HEK293 (cell line): Measurements from ENCODE around the gene HTR6.
A peak's percentile ranks its signal among the peaks of the same experiment; 100 is the strongest.

Experiments used
- GLIS2 ChIP-seq: fragments of 450-650 bp; formaldehyde crosslinking; IDR thresholded peaks from 2 replicates; pipeline ENCODE4 v1.5.1; 2016; ENCODE audit warnings: missing biosample characterization, missing genetic modification characterization
- SP7 ChIP-seq: fragments of 450-650 bp; formaldehyde crosslinking; IDR thresholded peaks from 2 replicates; pipeline ENCODE4 v1.5.1; 2016; ENCODE audit warnings: missing biosample characterization, missing genetic modification characterization
- WT1 ChIP-seq: fragments of 450-650 bp; formaldehyde crosslinking; IDR thresholded peaks from 2 replicates; pipeline ENCODE4 v1.5.1; 2016; ENCODE audit warnings: missing biosample characterization, missing genetic modification characterization
- ZNF10 ChIP-seq: fragments of 450-650 bp; formaldehyde crosslinking; IDR thresholded peaks from 2 replicates; pipeline ENCODE4 v1.5.1; 2017; ENCODE audit warnings: missing biosample characterization, missing genetic modification characterization
- ZNF175 ChIP-seq: fragments of 450-650 bp; formaldehyde crosslinking; IDR thresholded peaks from 2 replicates; pipeline ENCODE4 v1.5.1; 2016; ENCODE audit warnings: missing biosample characterization, missing genetic modification characterization
- ZNF830 ChIP-seq: fragments of 450-650 bp; IDR thresholded peaks from 2 replicates; pipeline ENCODE4 v1.5.0; 2018; ENCODE audit warnings: missing biosample characterization, missing genetic modification characterization, low read depth, mild to moderate bottlenecking, moderate library complexity
- TF ChIP-seq, protein P1 (sequence below): fragments of 450-650 bp; formaldehyde crosslinking; IDR thresholded peaks from 2 replicates; pipeline ENCODE4 v1.5.1; 2016; ENCODE audit warnings: missing biosample characterization, missing genetic modification characterization
- TF ChIP-seq, protein P2 (sequence below): fragments of 450-650 bp; formaldehyde crosslinking; IDR thresholded peaks from 2 replicates; pipeline ENCODE4 v1.5.1; 2016; ENCODE audit warnings: missing biosample characterization, missing genetic modification characterization

DNA sequence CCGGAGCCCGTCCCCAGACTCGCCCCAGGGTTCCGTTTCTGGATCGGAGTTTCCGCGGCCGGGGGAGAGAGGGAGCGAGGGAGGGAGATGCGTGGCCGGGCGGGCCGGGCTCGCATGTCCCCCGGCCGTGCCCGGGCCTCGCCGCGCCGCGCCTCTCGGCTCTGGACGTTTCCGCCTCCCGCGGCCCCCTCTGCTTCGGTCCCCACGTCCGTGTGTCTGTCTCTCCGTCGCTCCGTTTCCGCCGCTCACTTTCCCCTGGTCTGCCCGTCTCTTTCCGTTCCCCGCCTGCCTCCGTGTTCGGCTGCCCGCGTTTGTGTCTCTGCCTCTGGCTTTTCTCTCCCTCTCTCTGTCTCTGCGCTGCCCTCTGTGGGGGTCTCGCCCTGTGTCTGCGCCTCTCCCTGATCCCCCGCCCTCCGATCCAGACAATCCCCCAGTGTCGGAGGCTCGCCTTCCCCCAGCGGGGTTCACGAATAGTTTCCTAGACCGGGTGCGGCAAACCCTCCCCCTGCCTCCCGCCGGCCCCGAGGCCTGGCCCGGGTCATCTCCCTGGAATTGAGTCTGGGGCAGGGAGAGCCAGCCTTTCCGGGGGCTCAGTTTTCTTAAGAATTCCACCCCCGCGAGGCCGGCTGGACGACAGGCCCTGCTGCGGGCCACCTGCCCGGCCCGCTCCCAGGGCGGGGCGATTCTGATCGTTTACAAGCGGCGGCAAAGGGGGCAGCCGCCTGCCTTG is 19.8 kb upstream of the HTR6 start:
- TF ChIP-seq, protein P1, sequence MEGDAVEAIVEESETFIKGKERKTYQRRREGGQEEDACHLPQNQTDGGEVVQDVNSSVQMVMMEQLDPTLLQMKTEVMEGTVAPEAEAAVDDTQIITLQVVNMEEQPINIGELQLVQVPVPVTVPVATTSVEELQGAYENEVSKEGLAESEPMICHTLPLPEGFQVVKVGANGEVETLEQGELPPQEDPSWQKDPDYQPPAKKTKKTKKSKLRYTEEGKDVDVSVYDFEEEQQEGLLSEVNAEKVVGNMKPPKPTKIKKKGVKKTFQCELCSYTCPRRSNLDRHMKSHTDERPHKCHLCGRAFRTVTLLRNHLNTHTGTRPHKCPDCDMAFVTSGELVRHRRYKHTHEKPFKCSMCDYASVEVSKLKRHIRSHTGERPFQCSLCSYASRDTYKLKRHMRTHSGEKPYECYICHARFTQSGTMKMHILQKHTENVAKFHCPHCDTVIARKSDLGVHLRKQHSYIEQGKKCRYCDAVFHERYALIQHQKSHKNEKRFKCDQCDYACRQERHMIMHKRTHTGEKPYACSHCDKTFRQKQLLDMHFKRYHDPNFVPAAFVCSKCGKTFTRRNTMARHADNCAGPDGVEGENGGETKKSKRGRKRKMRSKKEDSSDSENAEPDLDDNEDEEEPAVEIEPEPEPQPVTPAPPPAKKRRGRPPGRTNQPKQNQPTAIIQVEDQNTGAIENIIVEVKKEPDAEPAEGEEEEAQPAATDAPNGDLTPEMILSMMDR (tag by site-specific recombination): peak; percentile 33; the same call in 1 of the 2 replicates
- TF ChIP-seq GLIS2 (tag by site-specific recombination) (peak; percentile 82), ZNF175 (no peak), SP7 (tag by site-specific recombination) (no peak), ZNF10 (tag by site-specific recombination) (no peak), ZNF830 (tag by site-specific recombination) (no peak), WT1 (no peak)
- TF ChIP-seq, protein P2, sequence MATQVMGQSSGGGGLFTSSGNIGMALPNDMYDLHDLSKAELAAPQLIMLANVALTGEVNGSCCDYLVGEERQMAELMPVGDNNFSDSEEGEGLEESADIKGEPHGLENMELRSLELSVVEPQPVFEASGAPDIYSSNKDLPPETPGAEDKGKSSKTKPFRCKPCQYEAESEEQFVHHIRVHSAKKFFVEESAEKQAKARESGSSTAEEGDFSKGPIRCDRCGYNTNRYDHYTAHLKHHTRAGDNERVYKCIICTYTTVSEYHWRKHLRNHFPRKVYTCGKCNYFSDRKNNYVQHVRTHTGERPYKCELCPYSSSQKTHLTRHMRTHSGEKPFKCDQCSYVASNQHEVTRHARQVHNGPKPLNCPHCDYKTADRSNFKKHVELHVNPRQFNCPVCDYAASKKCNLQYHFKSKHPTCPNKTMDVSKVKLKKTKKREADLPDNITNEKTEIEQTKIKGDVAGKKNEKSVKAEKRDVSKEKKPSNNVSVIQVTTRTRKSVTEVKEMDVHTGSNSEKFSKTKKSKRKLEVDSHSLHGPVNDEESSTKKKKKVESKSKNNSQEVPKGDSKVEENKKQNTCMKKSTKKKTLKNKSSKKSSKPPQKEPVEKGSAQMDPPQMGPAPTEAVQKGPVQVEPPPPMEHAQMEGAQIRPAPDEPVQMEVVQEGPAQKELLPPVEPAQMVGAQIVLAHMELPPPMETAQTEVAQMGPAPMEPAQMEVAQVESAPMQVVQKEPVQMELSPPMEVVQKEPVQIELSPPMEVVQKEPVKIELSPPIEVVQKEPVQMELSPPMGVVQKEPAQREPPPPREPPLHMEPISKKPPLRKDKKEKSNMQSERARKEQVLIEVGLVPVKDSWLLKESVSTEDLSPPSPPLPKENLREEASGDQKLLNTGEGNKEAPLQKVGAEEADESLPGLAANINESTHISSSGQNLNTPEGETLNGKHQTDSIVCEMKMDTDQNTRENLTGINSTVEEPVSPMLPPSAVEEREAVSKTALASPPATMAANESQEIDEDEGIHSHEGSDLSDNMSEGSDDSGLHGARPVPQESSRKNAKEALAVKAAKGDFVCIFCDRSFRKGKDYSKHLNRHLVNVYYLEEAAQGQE (tag by site-specific recombination): no peak
